GM23338 (cell line): ENCODE data around the gene NDEL1. TPM values are rescaled to one million over a fixed set of nuclear protein-coding genes. Genes with fewer than 3 reads are reported as not detected.

Source experiments
- ETS1 ChIP-seq: IDR thresholded peaks from 2 replicates; pipeline ENCODE4 v1.6.1; 2016; ENCODE audit warnings: antibody characterized with exemption
- EZH2 ChIP-seq: fragments of 200-600 bp; sonication (generic); IDR thresholded peaks from one replicate; pipeline ENCODE4 v1.8.0; 2017; ENCODE audit warnings: antibody characterized with exemption, mild to moderate bottlenecking, low read depth; ENCODE audit not compliant: unreplicated experiment
- EZH2phosphoT487 ChIP-seq: fragments of 200-600 bp; sonication (generic); IDR thresholded peaks from one replicate; pipeline ENCODE4 v1.8.1; 2018; ENCODE audit warnings: antibody characterized with exemption; ENCODE audit not compliant: unreplicated experiment
- JUNB ChIP-seq: IDR thresholded peaks from one replicate; pipeline ENCODE4 v1.6.1; 2016; ENCODE audit warnings: antibody characterized with exemption; ENCODE audit not compliant: unreplicated experiment
- POLR2AphosphoS5 ChIP-seq: IDR thresholded peaks from 2 replicates; pipeline ENCODE4 v1.6.1; 2016; ENCODE audit warnings: antibody characterized with exemption, low read depth
- ZNF331 ChIP-seq: fragments of 250-450 bp; sonication (Bioruptor Pico); IDR thresholded peaks from 2 replicates; pipeline ENCODE4 v1.5.0; 2020; ENCODE audit warnings: low read depth, mild to moderate bottlenecking, moderate library complexity
- ZNF462 ChIP-seq: fragments of 250-450 bp; sonication (Bioruptor Pico); IDR thresholded peaks from 2 replicates; pipeline ENCODE4 v1.5.0; 2020; ENCODE audit warnings: mild to moderate bottlenecking, moderate library complexity
- polyA plus RNA-seq: library from polyadenylated mRNA; unstranded; fragments of >200 nt; fragmentation: Nextera tagmentation; extraction: Ambion mirVana; gene quantifications from 2 replicates; pipeline ENCODE4 v1.2.1, GENCODE V29; 2016
- total RNA-seq: library from RNA; depleted of rRNA; stranded (reverse); fragments of >200 nt; shearing (Covaris generic); gene quantifications from 2 replicates; pipeline ENCODE4 v1.2.3, GENCODE V29; 2014
- TF ChIP-seq, protein P1 (sequence below), 2 experiments: fragments of 200-600 bp in 1 of 2; sonication (generic) in 1 of 2; conservative IDR thresholded peaks; 2 replicates each; pipeline versions ENCODE4 v1.5.1 to v1.6.1; 2016 to 2017; ENCODE audit warnings: antibody characterized with exemption in 2 of 2, low read depth in 2 of 2, mild to moderate bottlenecking in 2 of 2, moderate library complexity in 1 of 2

Gene NDEL1
- total and polyA plus RNA-seq, 2 experiments from 2014 or later, result 21.2 to 26.0 TPM

GRCh38 chr17:8504460-8505207 is 69.0 kb downstream of the NDEL1 start (continued):
- TF ChIP-seq ZNF462 (no peak), ZNF331 (no peak), EZH2phosphoT487 (no peak), POLR2AphosphoS5 (no peak), ETS1 (no peak), EZH2 (no peak), JUNB (no peak)
- TF ChIP-seq, protein P1, sequence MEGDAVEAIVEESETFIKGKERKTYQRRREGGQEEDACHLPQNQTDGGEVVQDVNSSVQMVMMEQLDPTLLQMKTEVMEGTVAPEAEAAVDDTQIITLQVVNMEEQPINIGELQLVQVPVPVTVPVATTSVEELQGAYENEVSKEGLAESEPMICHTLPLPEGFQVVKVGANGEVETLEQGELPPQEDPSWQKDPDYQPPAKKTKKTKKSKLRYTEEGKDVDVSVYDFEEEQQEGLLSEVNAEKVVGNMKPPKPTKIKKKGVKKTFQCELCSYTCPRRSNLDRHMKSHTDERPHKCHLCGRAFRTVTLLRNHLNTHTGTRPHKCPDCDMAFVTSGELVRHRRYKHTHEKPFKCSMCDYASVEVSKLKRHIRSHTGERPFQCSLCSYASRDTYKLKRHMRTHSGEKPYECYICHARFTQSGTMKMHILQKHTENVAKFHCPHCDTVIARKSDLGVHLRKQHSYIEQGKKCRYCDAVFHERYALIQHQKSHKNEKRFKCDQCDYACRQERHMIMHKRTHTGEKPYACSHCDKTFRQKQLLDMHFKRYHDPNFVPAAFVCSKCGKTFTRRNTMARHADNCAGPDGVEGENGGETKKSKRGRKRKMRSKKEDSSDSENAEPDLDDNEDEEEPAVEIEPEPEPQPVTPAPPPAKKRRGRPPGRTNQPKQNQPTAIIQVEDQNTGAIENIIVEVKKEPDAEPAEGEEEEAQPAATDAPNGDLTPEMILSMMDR (conservative IDR thresholded peaks at IDR 0.05; ENCODE audit: low read depth in 2 of 2), result no peak
